Lower leg skin (tissue), 3 donors: ENCODE measurements around the gene OLAH.
"Not testable (repeated sequence)": the region's sequence is repeated elsewhere in the genome, so short reads cannot be mapped to it uniquely, and the experiment has no call there.

Source experiments
- CTCF ChIP-seq, 3 donors: fragments of 450-650 bp; IDR thresholded peaks; one replicate each; pipeline ENCODE4 v1.5.1; 2016; ENCODE audit warnings: antibody characterized with exemption in 3 of 3, mild to moderate bottlenecking in 3 of 3, moderate library complexity in 2 of 3
- POLR2A ChIP-seq, 2 donors: fragments of 450-650 bp; IDR thresholded peaks; one replicate each; pipeline ENCODE4 v1.6.1; 2016 to 2017; ENCODE audit warnings: antibody characterized with exemption in 2 of 2, mild to moderate bottlenecking in 1 of 2, moderate library complexity in 1 of 2

- TF ChIP-seq CTCF, POLR2A (IDR thresholded peaks at IDR 0.05): not testable (repeated sequence)
Measured at GRCh38 chr10:15023079-15023478, 20.7 kb upstream of the OLAH start.
